WTC11 (cell line): ENCODE measurements around the gene AMBRA1. TPM values are rescaled to one million over a fixed set of nuclear protein-coding genes. Genes with fewer than 3 reads are reported as not detected.

ENCODE experiments used
- ARID4B ChIP-seq: sonication (generic); formaldehyde crosslinking; IDR thresholded peaks from 2 replicates; pipeline ENCODE4 v1.8.0; 2023; ENCODE audit warnings: missing genetic modification reagents, mild to moderate bottlenecking, borderline replicate concordance
- CREM ChIP-seq: sonication (generic); formaldehyde crosslinking; IDR thresholded peaks from 2 replicates; pipeline ENCODE4 v1.8.1; 2022; ENCODE audit warnings: mild to moderate bottlenecking, missing genetic modification reagents, moderate library complexity
- CTCF ChIP-seq: fragments of 200-600 bp; IDR thresholded peaks from 2 replicates; pipeline ENCODE4 v1.8.0; 2022; ENCODE audit warnings: antibody characterized with exemption
- E2F4 ChIP-seq: sonication (generic); formaldehyde crosslinking; IDR thresholded peaks from 2 replicates; pipeline ENCODE4 v1.8.1; 2022; ENCODE audit warnings: low read depth, mild to moderate bottlenecking, moderate library complexity, missing genetic modification reagents, borderline replicate concordance
- FOXK1 ChIP-seq: sonication (generic); formaldehyde crosslinking; IDR thresholded peaks from 2 replicates; pipeline ENCODE4 v1.8.0; 2022; ENCODE audit warnings: mild to moderate bottlenecking, moderate library complexity, missing genetic modification reagents
- HMGXB4 ChIP-seq: sonication (generic); formaldehyde crosslinking; IDR thresholded peaks from 2 replicates; pipeline ENCODE4 v1.8.1; 2023; ENCODE audit warnings: mild to moderate bottlenecking, moderate library complexity, missing genetic modification reagents
- JUN ChIP-seq: sonication (generic); formaldehyde crosslinking; IDR thresholded peaks from 2 replicates; pipeline ENCODE4 v1.8.0; 2023; ENCODE audit warnings: mild to moderate bottlenecking, missing genetic modification reagents
- NR3C1 ChIP-seq: sonication (generic); formaldehyde crosslinking; conservative IDR thresholded peaks from 2 replicates; pipeline ENCODE4 v1.8.1; 2023; ENCODE audit warnings: low read depth, mild to moderate bottlenecking, missing genetic modification reagents
- PREB ChIP-seq: sonication (generic); formaldehyde crosslinking; IDR thresholded peaks from 2 replicates; pipeline ENCODE4 v1.8.1; 2022; ENCODE audit warnings: mild to moderate bottlenecking, missing genetic modification reagents, moderate library complexity, borderline replicate concordance
- PRRX2 ChIP-seq: fragments of 250-450 bp; sonication (Bioruptor Pico); IDR thresholded peaks from 2 replicates; pipeline ENCODE4 v1.8.0; 2021; ENCODE audit warnings: mild to moderate bottlenecking
- RELA ChIP-seq: sonication (generic); formaldehyde crosslinking; IDR thresholded peaks from 2 replicates; pipeline ENCODE4 v1.8.1; 2022; ENCODE audit warnings: missing genetic modification reagents, mild to moderate bottlenecking, borderline replicate concordance
- ZNF121 ChIP-seq: sonication (generic); formaldehyde crosslinking; IDR thresholded peaks from 2 replicates; pipeline ENCODE4 v1.8.0; 2023; ENCODE audit warnings: missing genetic modification reagents
- ZNF423 ChIP-seq: fragments of 250-450 bp; sonication (Bioruptor Pico); IDR thresholded peaks from 2 replicates; pipeline ENCODE4 v2.1.2; 2022; ENCODE audit warnings: mild to moderate bottlenecking, moderate library complexity
- total RNA-seq: library from RNA; stranded (reverse); gene quantifications from 3 replicates; pipeline ENCODE4 v1.2.3, GENCODE V29; 2021
- TF ChIP-seq, protein P1 (sequence below): sonication (generic); formaldehyde crosslinking; IDR thresholded peaks from 2 replicates; pipeline ENCODE4 v1.8.1; 2022; ENCODE audit warnings: missing genetic modification reagents, borderline replicate concordance
- TF ChIP-seq, protein P2 (sequence below): sonication (generic); formaldehyde crosslinking; IDR thresholded peaks from 2 replicates; pipeline ENCODE4 v1.8.0; 2022; ENCODE audit warnings: mild to moderate bottlenecking, missing genetic modification reagents

The AMBRA1 gene
- total RNA-seq, 1 experiment from 2014 or later = 35.0 TPM

DNA sequence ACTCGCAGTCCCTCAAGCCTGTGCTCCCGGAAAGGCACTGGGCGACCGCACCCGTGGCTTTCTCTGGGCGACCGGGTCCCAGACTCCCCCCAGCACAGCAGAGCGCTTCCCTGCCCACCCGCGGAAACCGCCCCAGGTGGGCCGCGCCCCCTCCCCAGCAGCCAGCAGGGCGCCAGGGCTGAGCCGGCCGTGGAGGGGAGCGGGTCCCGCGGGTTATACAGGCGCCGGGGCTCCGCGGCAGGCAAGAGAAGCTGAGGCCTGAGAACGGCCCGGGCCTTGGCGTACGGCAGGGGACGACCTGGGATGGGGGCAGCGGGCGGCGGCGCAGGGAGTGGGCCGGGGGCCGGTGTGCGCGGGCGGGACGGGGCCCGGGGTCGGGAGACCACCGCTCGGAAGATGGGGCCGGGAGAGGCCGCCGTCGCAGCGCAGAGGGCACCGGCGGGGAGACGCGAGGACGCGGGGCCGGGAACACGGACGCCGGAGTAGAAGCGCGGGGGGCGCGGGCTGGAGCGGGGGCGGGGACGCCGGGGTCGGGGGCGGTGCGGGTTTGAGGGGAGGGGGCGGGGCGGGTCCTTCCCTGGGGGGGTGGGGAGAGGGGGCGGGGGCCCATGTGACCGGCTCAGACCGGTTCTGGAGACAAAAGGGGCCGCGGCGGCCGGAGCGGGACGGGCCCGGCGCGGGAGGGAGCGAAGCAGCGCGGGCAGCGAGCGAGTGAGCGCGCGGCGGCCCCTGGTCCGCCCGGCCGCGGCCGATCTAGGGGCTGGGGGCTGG is 212.6 kb downstream of the AMBRA1 start, which contains the start of gene MDK (continued):
- no peak for TF ChIP-seq CTCF
- TF ChIP-seq PREB (CRISPR knock-in tag) = no peak
- TF ChIP-seq RELA (CRISPR knock-in tag) = 0 out of 2 replicates have a peak, but pooled peaks have one; percentile 56
- TF ChIP-seq CREM (CRISPR knock-in tag) = 0 out of 2 replicates have a peak, but pooled peaks have one; percentile 38
- TF ChIP-seq PRRX2 = 0 out of 2 replicates have a peak, but pooled peaks have one; percentile 18
- TF ChIP-seq E2F4 (CRISPR knock-in tag) = 0 out of 2 replicates have a peak, but pooled peaks have one; percentile 4
- TF ChIP-seq ZNF423 (CRISPR knock-in tag) = peak; percentile 80
- TF ChIP-seq NR3C1 = 0 out of 2 replicates have a peak, but pooled peaks have one; percentile 68
- TF ChIP-seq, protein P1, sequence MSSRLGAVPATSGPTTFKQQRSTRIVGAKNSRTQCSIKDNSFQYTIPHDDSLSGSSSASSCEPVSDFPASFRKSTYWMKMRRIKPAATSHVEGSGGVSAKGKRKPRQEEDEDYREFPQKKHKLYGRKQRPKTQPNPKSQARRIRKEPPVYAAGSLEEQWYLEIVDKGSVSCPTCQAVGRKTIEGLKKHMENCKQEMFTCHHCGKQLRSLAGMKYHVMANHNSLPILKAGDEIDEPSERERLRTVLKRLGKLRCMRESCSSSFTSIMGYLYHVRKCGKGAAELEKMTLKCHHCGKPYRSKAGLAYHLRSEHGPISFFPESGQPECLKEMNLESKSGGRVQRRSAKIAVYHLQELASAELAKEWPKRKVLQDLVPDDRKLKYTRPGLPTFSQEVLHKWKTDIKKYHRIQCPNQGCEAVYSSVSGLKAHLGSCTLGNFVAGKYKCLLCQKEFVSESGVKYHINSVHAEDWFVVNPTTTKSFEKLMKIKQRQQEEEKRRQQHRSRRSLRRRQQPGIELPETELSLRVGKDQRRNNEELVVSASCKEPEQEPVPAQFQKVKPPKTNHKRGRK (CRISPR knock-in tag) = no peak
- TF ChIP-seq JUN (CRISPR knock-in tag) = 0 out of 2 replicates have a peak, but pooled peaks have one; percentile 36
- TF ChIP-seq, protein P2, sequence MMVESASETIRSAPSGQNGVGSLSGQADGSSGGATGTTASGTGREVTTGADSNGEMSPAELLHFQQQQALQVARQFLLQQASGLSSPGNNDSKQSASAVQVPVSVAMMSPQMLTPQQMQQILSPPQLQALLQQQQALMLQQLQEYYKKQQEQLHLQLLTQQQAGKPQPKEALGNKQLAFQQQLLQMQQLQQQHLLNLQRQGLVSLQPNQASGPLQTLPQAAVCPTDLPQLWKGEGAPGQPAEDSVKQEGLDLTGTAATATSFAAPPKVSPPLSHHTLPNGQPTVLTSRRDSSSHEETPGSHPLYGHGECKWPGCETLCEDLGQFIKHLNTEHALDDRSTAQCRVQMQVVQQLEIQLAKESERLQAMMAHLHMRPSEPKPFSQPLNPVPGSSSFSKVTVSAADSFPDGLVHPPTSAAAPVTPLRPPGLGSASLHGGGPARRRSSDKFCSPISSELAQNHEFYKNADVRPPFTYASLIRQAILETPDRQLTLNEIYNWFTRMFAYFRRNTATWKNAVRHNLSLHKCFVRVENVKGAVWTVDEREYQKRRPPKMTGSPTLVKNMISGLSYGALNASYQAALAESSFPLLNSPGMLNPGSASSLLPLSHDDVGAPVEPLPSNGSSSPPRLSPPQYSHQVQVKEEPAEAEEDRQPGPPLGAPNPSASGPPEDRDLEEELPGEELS (CRISPR knock-in tag) = no peak
- no peak for TF ChIP-seq ZNF121 (CRISPR knock-in tag)
- peak; percentile 7; the same call in 1 of the 2 replicates for TF ChIP-seq FOXK1 (CRISPR knock-in tag)
- TF ChIP-seq ARID4B = 0 out of 2 replicates have a peak, but pooled peaks have one; percentile 18
- TF ChIP-seq HMGXB4 (CRISPR knock-in tag) = peak; percentile 51; the same call in 1 of the 2 replicates
